Fibroblast of mammary gland (primary cell): ENCODE results near the gene CDC42EP2.

Experiments
- DNase-seq: peaks from one replicate; pipeline ENCODE4 v3.0.0-alpha.2; 2010; ENCODE audit warnings: low read depth
- H3K4me3 ChIP-seq: 2 replicates; pipeline ENCODE4 v1.5.1; 2011; ENCODE audit warnings: low read depth, mild to moderate bottlenecking, low read length, moderate library complexity; ENCODE audit not compliant: control insufficient read depth
- CTCF ChIP-seq: conservative IDR thresholded peaks from 2 replicates; pipeline ENCODE4 v1.5.1; 2011; ENCODE audit warnings: low read depth, low read length, inconsistent platforms; ENCODE audit not compliant: control insufficient read depth, insufficient read depth

The CDC42EP2 gene

DNA sequence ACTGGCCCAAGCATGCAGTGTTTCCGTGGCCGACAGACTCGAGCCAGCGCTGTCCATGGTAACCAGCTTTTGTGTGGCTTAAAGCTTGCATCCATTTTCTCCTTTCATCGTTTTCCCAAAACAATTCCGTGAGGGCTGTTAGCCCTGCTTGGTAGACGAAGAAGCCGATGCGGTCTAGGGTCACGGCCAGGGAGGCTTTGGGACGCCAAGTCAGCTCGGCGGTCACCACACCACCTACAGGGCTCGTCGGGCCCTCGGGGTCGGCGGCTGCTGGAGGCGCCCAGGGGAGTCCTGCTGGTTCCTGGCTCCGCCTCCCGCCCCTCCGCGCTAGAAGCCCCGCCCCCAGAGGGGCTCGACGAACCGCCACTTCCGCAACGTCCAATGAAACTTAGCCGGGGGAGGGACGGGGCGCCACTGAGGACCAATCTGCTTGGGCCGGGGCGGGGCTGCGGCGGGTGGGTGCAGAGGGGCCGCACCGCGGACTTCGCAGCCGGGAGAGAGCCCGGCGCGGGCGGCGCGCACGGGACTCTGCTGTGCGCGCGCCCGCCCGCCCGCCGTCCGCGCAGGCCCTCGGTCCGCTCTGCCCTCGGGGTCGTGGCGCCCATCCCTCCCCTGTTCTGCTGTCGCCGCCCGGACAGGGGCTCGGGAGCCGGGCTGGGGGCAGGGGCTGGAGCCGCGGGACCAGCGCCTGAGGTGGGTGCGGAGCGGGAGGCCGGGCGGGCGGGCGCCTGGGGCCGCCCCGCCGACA lies 39.8 kb downstream of the CDC42EP2 start, which contains the start of gene TIGD3:
Gene TIGD3 (plus strand): TSS at position 487 of the 748 bp plus-strand sequence. CDS start 1,058 bp downstream, outside the sequence.
- DNase-seq = peak; percentile 87
- peak within 1 kb of the TSS; percentile 69 for H3K4me3 ChIP-seq
- no peak for TF ChIP-seq CTCF

DNA sequence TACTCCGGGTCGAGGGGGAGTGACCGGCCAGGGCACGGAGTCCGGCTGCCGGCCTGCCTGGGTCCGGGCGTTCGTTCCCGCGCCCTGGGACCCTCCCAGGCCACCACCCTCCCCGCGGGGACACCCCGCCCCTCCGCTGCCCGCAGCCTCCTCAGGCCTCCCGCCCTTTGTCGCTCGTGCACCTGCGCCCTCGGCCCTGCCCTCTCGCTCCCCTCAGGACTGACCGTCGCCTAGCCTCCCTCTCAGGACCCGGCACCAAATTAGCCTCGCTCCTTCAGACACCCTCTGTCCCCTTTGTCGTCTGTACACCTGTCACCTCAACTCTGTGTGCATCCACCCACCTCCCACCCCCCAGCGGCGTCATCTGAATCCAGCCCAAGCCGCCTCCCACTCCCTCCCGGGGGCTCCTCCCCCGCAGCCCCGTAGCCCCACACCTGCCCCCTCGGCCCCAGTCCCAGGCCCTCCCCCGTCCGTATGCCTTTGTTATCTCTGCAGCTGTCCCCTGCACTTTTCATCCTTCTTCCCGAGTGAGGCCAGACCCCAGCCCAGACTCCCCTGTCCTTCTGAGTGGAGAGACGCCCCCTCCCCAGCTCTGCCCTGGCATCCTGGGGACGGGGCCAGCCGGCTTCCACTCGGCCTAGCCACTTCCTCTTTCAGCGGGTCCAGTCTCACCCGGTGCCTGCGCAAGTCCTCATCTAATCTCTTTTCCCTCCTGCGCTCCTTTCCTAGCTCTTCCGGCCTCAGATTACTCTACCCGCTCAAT lies 40.5 kb downstream of the CDC42EP2 start:
- DNase-seq = no peak
- peak overlapping the region; percentile 26 for H3K4me3 ChIP-seq
- TF ChIP-seq CTCF = no peak

- H3K4me3 ChIP-seq = no peak overlapping the region
These were observed 41.2 kb downstream of the CDC42EP2 start for GRCh38 chr11:65355776-65356393.

GRCh38 chr11:65356394-65356972 lies 41.8 kb downstream of the CDC42EP2 start:
- DNase-seq = no peak
- H3K4me3 ChIP-seq = no peak overlapping the region
- TF ChIP-seq CTCF = no peak

More at GRCh38 chr11:65355776-65356393, 41.2 kb downstream of the CDC42EP2 start:
- DNase-seq = peak; percentile 43
- TF ChIP-seq CTCF = no peak

DNA sequence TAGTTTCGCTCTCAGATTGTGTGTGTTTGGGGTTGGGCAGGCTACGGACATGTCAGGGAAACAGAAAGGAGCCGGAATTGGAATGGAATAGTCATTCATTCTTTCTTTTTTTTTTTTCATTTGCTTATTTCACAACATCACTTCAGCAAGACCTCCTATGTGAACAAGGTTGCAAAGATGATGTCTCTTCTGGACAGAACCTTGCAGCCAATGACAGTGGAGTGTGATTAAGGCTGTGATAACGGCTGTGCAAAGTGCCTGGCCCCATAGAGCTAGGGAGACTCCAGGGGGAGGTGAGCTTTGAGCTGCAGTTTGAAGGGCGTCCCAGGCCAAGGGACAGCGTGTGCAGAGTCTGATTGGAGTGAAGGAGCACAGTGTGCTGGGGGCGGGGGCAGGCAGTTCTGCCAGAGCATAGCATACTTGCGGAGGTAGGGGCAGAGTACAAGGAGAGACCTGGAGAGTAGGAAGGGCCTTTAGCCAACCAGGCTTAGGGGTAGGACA lies 43.2 kb downstream of the CDC42EP2 start:
- H3K4me3 ChIP-seq = no peak overlapping the region
- TF ChIP-seq CTCF = no peak
- DNase-seq = no peak

DNA sequence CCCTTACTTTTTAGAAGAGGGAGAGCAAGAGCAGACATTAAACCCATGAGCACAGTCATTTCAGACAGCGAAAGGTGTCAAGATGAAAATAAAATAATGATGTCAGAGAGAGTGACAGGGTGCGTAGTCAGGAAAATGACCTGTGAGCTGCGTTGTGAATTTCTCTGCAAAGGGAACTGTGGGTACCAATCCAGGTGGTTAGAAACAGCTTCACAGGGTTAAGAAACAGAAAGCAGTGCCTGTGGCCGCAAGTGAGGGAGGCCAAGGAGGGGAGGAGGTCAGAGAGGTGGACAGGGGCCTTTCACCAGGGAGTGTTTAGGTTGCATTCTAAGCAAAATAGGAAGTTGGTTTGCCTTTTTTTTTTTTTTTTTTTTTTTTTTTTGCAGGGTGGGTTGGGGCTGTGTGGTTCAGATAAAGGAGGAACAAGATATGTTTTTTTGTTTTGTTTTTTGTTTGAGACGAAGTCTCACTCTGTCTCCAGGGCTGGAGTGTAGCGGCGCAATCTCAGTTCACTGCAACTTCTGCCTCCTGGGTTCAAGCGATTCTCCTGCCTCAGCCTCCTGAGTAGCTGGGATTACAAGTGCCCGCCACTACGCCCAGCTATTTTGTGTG lies 47.8 kb downstream of the CDC42EP2 start:
- TF ChIP-seq CTCF = no peak
- DNase-seq = no peak

More for the DNA sequence above, 47.8 kb downstream of the CDC42EP2 start:
- H3K4me3 ChIP-seq = no peak overlapping the region
